GM12891 (cell line): ENCODE results near the gene CAMK1D.

Source experiments
- POLR2A ChIP-seq: IDR thresholded peaks from 2 replicates; pipeline ENCODE4 v1.6.1; 2011; ENCODE audit warnings: low read depth, low read length, control low read depth
- POLR2AphosphoS5 ChIP-seq: IDR thresholded peaks from 2 replicates; pipeline ENCODE4 v1.6.1; 2011; ENCODE audit warnings: low read depth, low read length, control low read depth
- SPI1 ChIP-seq: IDR thresholded peaks from 2 replicates; pipeline ENCODE4 v1.6.1; 2011; ENCODE audit warnings: low read depth, low read length, control low read depth

DNA sequence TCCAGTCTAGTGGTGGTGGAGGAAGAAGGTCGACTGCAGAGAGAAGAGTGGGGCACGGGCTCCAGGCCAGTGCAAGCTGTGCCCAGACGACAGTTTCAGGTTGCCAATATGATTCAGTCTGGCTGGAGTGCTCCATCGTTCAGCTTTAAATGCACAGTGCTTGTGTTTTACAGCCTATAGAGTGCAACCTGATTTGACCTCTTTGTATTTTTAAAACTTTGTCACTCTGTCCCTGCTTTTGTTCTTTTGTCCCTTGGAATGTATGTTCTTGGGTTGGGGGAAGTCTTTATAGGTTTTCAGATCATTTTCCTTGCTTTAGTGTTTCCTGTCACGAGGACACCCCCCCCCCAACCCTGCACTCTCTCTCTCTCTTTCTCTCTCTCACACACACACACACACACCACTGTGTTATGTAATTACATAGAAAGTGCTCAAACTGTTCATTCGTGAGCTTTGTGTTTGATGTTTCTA lies 198.0 kb downstream of the CAMK1D start:
- TF ChIP-seq POLR2AphosphoS5 = no peak
- TF ChIP-seq POLR2A = no peak
- no peak for TF ChIP-seq SPI1
